Mesenchymal stem cell (in vitro differentiated cells and primary cell): ENCODE data around the gene ASCC2. TPM values are rescaled to one million over a fixed set of nuclear protein-coding genes. Genes with fewer than 3 reads are reported as not detected.

Source experiments
- DNase-seq: peaks from one replicate; pipeline ENCODE4 v3.0.0-alpha.2; 2013
- H2AFZ ChIP-seq: one replicate; pipeline ENCODE4 v1.6.1; 2013; ENCODE audit warnings: low read depth, mild to moderate bottlenecking, control low read depth, inconsistent platforms, low read length, moderate library complexity
- H2AK5ac ChIP-seq: 2 replicates; pipeline ENCODE4 v1.6.1; 2013; ENCODE audit warnings: low read length, moderate library complexity, mild to moderate bottlenecking, inconsistent platforms; ENCODE audit not compliant: severe bottlenecking
- H2BK120ac ChIP-seq: one replicate; pipeline ENCODE4 v1.6.1; 2013; ENCODE audit warnings: low read depth, mild to moderate bottlenecking, inconsistent platforms, low read length, moderate library complexity
- H2BK12ac ChIP-seq, 2 experiments: one replicate each; pipeline ENCODE4 v1.6.1; 2013; ENCODE audit warnings: inconsistent platforms in 2 of 2, low read length in 2 of 2, mild to moderate bottlenecking in 2 of 2, moderate library complexity in 2 of 2, control low read depth in 1 of 2
- H2BK15ac ChIP-seq: one replicate; pipeline ENCODE4 v1.6.1; 2013; ENCODE audit warnings: mild to moderate bottlenecking, low read depth, inconsistent platforms; ENCODE audit not compliant: poor library complexity, severe bottlenecking
- H2BK5ac ChIP-seq: 2 replicates; pipeline ENCODE4 v1.6.1; 2013; ENCODE audit warnings: low read depth, mild to moderate bottlenecking, low read length, control low read depth, inconsistent platforms; ENCODE audit not compliant: poor library complexity, severe bottlenecking
- H3K14ac ChIP-seq, 2 experiments: one replicate each; pipeline ENCODE4 v1.6.1; 2013; ENCODE audit warnings: inconsistent platforms in 2 of 2, low read length in 2 of 2, control low read depth in 1 of 2, mild to moderate bottlenecking in 1 of 2, moderate library complexity in 1 of 2
- H3K18ac ChIP-seq, 2 experiments: one replicate each; pipeline ENCODE4 v1.6.1; 2013; ENCODE audit warnings: inconsistent platforms in 2 of 2, low read length in 2 of 2, control low read depth in 1 of 2, low read depth in 1 of 2, mild to moderate bottlenecking in 1 of 2
- H3K23ac ChIP-seq, 2 experiments: one replicate each; pipeline ENCODE4 v1.6.1; 2013; ENCODE audit warnings: inconsistent platforms in 2 of 2, low read length in 2 of 2, mild to moderate bottlenecking in 2 of 2, moderate library complexity in 2 of 2, control low read depth in 1 of 2
- H3K27ac ChIP-seq: 2 replicates; pipeline ENCODE4 v1.5.1; 2013; ENCODE audit warnings: mild to moderate bottlenecking, moderate library complexity, low read length, control low read depth, inconsistent platforms; ENCODE audit not compliant: poor library complexity, severe bottlenecking
- H3K27me3 ChIP-seq, 2 experiments: 2 replicates each; pipeline versions ENCODE4 v1.6.1 to v1.7.0; 2013; ENCODE audit warnings: low read length in 2 of 2, mild to moderate bottlenecking in 2 of 2, moderate library complexity in 2 of 2, control low read depth in 1 of 2, inconsistent platforms in 1 of 2; ENCODE audit not compliant: control insufficient read depth in 1 of 2, insufficient read depth in 1 of 2
- H3K36me3 ChIP-seq, 2 experiments: 2 replicates each; pipeline versions ENCODE4 v1.6.1 to v1.7.0; 2013; ENCODE audit warnings: low read length in 2 of 2, control low read depth in 1 of 2, inconsistent platforms in 1 of 2, low read depth in 1 of 2, mild to moderate bottlenecking in 1 of 2; ENCODE audit not compliant: insufficient read depth in 2 of 2, control insufficient read depth in 1 of 2
- H3K4ac ChIP-seq, 2 experiments: one replicate each; pipeline ENCODE4 v1.6.1; 2013; ENCODE audit warnings: inconsistent platforms in 2 of 2, low read length in 2 of 2, mild to moderate bottlenecking in 2 of 2, moderate library complexity in 2 of 2, control low read depth in 1 of 2, low read depth in 1 of 2
- H3K4me1 ChIP-seq: 2 replicates; pipeline ENCODE4 v1.6.1; 2013; ENCODE audit warnings: low read depth, low read length, control low read depth; ENCODE audit not compliant: control insufficient read depth, insufficient read depth
- H3K4me2 ChIP-seq: 2 replicates; pipeline ENCODE4 v1.6.1; 2013; ENCODE audit warnings: low read length, mild to moderate bottlenecking, inconsistent platforms; ENCODE audit not compliant: poor library complexity, severe bottlenecking
- H3K4me3 ChIP-seq, 2 experiments: 2 replicates each; pipeline versions ENCODE4 v1.5.1 to v1.7.0; 2013; ENCODE audit warnings: low read length in 2 of 2, mild to moderate bottlenecking in 2 of 2, control low read depth in 1 of 2, low read depth in 1 of 2; ENCODE audit not compliant: insufficient read depth in 1 of 2
- H3K79me1 ChIP-seq: replicated peaks from 2 replicates; pipeline ENCODE4 v1.6.1; 2013; ENCODE audit warnings: mild to moderate bottlenecking, control low read depth, low read length, inconsistent platforms; ENCODE audit not compliant: poor library complexity, severe bottlenecking
- H3K9ac ChIP-seq: 2 replicates; pipeline ENCODE4 v1.7.0; 2013; ENCODE audit warnings: mild to moderate bottlenecking, low read length, moderate library complexity
- H3K9me3 ChIP-seq: 2 replicates; pipeline ENCODE4 v1.7.0; 2013; ENCODE audit warnings: mild to moderate bottlenecking, low read length; ENCODE audit not compliant: control insufficient read depth
- H4K8ac ChIP-seq: one replicate; pipeline ENCODE4 v1.6.1; 2013; ENCODE audit warnings: inconsistent platforms, mild to moderate bottlenecking, low read length, moderate library complexity
- H4K91ac ChIP-seq: one replicate; pipeline ENCODE4 v1.6.1; 2013; ENCODE audit warnings: mild to moderate bottlenecking, low read length, inconsistent platforms
- WGBS: methylation state at CpG from one replicate; pipeline ENCODE4 v1.1.7; 2013; ENCODE audit warnings: mixed read lengths; 5-methylcytosine and 5-hydroxymethylcytosine counted together
- small RNA-seq: library from polyadenylated mRNA; stranded (forward); fragments of <200 nt; extraction: miRNeasy Mini kit (QIAGEN cat#:217004); gene quantifications from one replicate; pipeline ENCODE3, GENCODE V24; 2013; ENCODE audit warnings: low read depth

The ASCC2 gene

DNA sequence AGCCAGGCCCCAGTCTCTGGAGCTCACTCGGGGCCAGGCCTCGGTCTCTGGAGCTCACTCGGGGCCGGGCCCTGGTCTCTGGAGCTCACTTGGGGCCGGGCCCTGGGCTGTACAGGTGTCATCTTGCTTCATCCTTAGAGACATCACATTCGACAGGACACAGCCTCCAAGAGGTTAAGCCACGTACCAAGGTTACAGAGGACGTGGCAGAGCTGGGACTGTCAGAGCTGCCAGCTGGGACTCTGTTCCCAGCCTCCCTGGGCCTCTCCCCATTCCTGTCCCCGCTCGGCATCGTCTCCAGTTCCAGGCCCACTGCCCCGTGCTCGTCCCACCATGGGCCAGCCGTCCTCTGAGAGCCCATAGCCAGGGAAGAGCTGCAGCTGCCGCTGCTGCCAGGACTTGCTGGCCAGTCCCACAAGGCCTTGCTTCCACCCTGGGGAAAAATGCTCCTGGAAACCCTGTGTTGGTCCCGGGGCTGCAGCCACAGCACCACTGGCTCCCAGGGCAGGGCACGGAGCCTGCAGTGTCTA, 98.7 kb downstream of the ASCC2 start:
- Histone ChIP-seq H2BK12ac (no peak overlapping the region), H3K36me3 (peaks cover 28 to 59% of the 10 kb centered on the region in 2 experiments), H2AFZ (no peak overlapping the region), H4K91ac (no peak overlapping the region), H3K18ac (no peak overlapping the region), H3K9me3 (no peaks in the 10 kb centered on the region), H3K4me2 (no peak overlapping the region), H3K4ac (no peak overlapping the region), H3K79me1 (no peaks in the 10 kb centered on the region), H2BK5ac (no peak overlapping the region), H3K4me3 (no peak overlapping the region), H4K8ac (no peak overlapping the region), H3K14ac (no peak overlapping the region), H3K23ac (no peak overlapping the region), H3K27me3 (no peaks in the 10 kb centered on the region), H2BK120ac (no peak overlapping the region), H3K4me1 (peaks cover 2% of the 10 kb centered on the region), H2AK5ac (no peak overlapping the region), H3K27ac (no peak overlapping the region), H3K9ac (no peak overlapping the region), H2BK15ac (no peak overlapping the region)
- WGBS = 93% methylated on average over 17 of the region's 17 CpGs
- DNase-seq = no peak

Small RNA genes within 50 kb of the gene (small RNA-seq; reads per million reads assigned to genes)
- not detected for gene RF00019
